Measurements from ENCODE around the gene TSPAN16. TPM values are rescaled to one million over a fixed set of nuclear protein-coding genes. Genes with fewer than 3 reads are reported as not detected.

Gene TSPAN16
- total RNA-seq, 1 experiment from 2014 or later: not detected

GRCh38 chr19:11324748-11325389 is 28.9 kb downstream of the TSPAN16 start:
- Histone ChIP-seq H2AFZ (no peak overlapping the region), H3K9me3 (ENCODE audit: insufficient read depth, low read depth) (no peaks in the 10 kb centered on the region), H3F3A (ENCODE audit: insufficient read depth, low read depth) (peaks cover 42% of the 10 kb centered on the region), H3K4me1 (replicated peaks; ENCODE audit: insufficient read depth) (peaks cover 36% of the 10 kb centered on the region), H3K27ac (peak overlapping the region; percentile 73), H3K79me2 (ENCODE audit: low read depth) (no peaks in the 10 kb centered on the region), H3K4me2 (peak overlapping the region; percentile 70), H3K9me2 (ENCODE audit: insufficient read depth) (no peaks in the 10 kb centered on the region), H3K4me3 (no peak overlapping the region; the same call in 1 of the 2 replicates), H4K20me1 (ENCODE audit: insufficient read depth) (no peaks in the 10 kb centered on the region), H3K27me3 (ENCODE audit: insufficient read depth, low read depth) (no peaks in the 10 kb centered on the region), H3K36me3 (ENCODE audit: low read depth) (no peaks in the 10 kb centered on the region; the same call in 1 of the 2 replicates)
- no TSS peak for BruUV-seq (replicated peaks)
- ChIA-PET CTCF (no interaction called here), POLR2A (ENCODE audit: unreplicated experiment) (interaction anchor here (0.6 kb wide), 1 partner anchor 111 kb away, joined by 5 read pairs; the partner anchor contains the start of gene PRKCSH)
- TF ChIP-seq EZH2 (IDR thresholded peaks at IDR 0.05; ENCODE audit: low read depth): no peak
- TF ChIP-seq, protein P1, sequence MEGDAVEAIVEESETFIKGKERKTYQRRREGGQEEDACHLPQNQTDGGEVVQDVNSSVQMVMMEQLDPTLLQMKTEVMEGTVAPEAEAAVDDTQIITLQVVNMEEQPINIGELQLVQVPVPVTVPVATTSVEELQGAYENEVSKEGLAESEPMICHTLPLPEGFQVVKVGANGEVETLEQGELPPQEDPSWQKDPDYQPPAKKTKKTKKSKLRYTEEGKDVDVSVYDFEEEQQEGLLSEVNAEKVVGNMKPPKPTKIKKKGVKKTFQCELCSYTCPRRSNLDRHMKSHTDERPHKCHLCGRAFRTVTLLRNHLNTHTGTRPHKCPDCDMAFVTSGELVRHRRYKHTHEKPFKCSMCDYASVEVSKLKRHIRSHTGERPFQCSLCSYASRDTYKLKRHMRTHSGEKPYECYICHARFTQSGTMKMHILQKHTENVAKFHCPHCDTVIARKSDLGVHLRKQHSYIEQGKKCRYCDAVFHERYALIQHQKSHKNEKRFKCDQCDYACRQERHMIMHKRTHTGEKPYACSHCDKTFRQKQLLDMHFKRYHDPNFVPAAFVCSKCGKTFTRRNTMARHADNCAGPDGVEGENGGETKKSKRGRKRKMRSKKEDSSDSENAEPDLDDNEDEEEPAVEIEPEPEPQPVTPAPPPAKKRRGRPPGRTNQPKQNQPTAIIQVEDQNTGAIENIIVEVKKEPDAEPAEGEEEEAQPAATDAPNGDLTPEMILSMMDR (conservative IDR thresholded peaks at IDR 0.05): no peak
- intact Hi-C loops (cut with micrococcal nuclease; ENCODE audit: unreplicated experiment): loop anchor here (2.0 kb wide), 1 partner anchor 22 kb away; the partner anchor contains the start of genes CCDC159 and TMEM205
- DNase-seq: no peak

DNA sequence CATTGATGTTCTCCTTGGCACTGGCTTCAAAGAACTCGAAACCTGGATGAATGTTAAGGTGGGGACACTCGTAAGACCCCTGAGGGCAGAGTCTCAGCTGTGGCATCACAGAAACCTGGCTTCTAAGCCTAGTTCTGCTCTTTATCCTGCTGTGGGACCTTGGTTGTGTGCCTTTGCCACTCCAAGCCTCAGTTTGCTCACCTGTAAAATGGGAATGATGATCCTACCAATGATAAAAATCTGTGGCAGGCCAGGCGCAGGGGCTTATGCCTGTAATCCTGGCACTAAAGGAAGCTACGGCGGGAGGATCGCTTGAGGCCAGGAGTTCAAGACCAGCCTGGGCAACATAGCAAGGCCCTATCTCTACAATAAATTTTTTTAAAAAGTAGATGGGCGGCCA is 29.6 kb downstream of the TSPAN16 start:
- Histone ChIP-seq H3K27ac (no peak overlapping the region), H3K9me2 (ENCODE audit: insufficient read depth) (no peaks in the 10 kb centered on the region), H3K79me2 (ENCODE audit: low read depth) (no peaks in the 10 kb centered on the region), H3F3A (ENCODE audit: insufficient read depth, low read depth) (peaks cover 36% of the 10 kb centered on the region), H3K9me3 (ENCODE audit: insufficient read depth, low read depth) (no peaks in the 10 kb centered on the region), H3K4me2 (no peak overlapping the region), H4K20me1 (ENCODE audit: insufficient read depth) (no peaks in the 10 kb centered on the region), H3K36me3 (ENCODE audit: low read depth) (no peaks in the 10 kb centered on the region; the same call in 1 of the 2 replicates), H3K27me3 (ENCODE audit: insufficient read depth, low read depth) (no peaks in the 10 kb centered on the region), H2AFZ (no peak overlapping the region), H3K4me1 (replicated peaks; ENCODE audit: insufficient read depth) (peaks cover 36% of the 10 kb centered on the region), H3K4me3 (no peak overlapping the region)
- no TSS peak for BruUV-seq (replicated peaks)
- intact Hi-C loops (cut with micrococcal nuclease; ENCODE audit: unreplicated experiment): loop anchor here (2.0 kb wide), 1 partner anchor 21 kb away; the partner anchor contains the start of genes CCDC159 and TMEM205
- ChIA-PET POLR2A (ENCODE audit: unreplicated experiment) (interaction anchor here (0.6 kb wide), 1 partner anchor 110 kb away, joined by 5 read pairs; the partner anchor contains the start of gene PRKCSH), CTCF (no interaction called here)
- no peak for DNase-seq
- TF ChIP-seq, protein P1 (conservative IDR thresholded peaks at IDR 0.05): no peak
- TF ChIP-seq EZH2 (IDR thresholded peaks at IDR 0.05; ENCODE audit: low read depth): no peak

GRCh38 chr19:11330127-11330526 is 34.2 kb downstream of the TSPAN16 start:
- H3K27me3 ChIP-seq (ENCODE audit: insufficient read depth, low read depth): no peaks in the 10 kb centered on the region
- BruUV-seq (replicated peaks): no TSS peak

More at GRCh38 chr19:11330127-11330526, 34.2 kb downstream of the TSPAN16 start:
- intact Hi-C loops (cut with micrococcal nuclease; ENCODE audit: unreplicated experiment): no loop called here
- DNase-seq: no peak
- Histone ChIP-seq H3K4me1 (replicated peaks; ENCODE audit: insufficient read depth) (peaks cover 4% of the 10 kb centered on the region; the same call in 1 of the 2 replicates), H3K4me3 (no peak overlapping the region), H3K27ac (no peak overlapping the region), H3F3A (ENCODE audit: insufficient read depth, low read depth) (peaks cover 18% of the 10 kb centered on the region), H4K20me1 (ENCODE audit: insufficient read depth) (no peaks in the 10 kb centered on the region), H3K9me3 (ENCODE audit: insufficient read depth, low read depth) (no peaks in the 10 kb centered on the region), H3K9me2 (ENCODE audit: insufficient read depth) (no peaks in the 10 kb centered on the region), H3K36me3 (ENCODE audit: low read depth) (peaks cover 19% of the 10 kb centered on the region), H3K79me2 (ENCODE audit: low read depth) (no peaks in the 10 kb centered on the region), H2AFZ (no peak overlapping the region), H3K4me2 (no peak overlapping the region)
- ChIA-PET CTCF (no interaction called here), POLR2A (ENCODE audit: unreplicated experiment) (no interaction called here)
- TF ChIP-seq, protein P1 (conservative IDR thresholded peaks at IDR 0.05): no peak
- no peak for TF ChIP-seq EZH2 (IDR thresholded peaks at IDR 0.05; ENCODE audit: low read depth)

Measured in PC-9 (cell line).